Dendritic cell treated with granulocyte-macrophage colony-stimulating factor and Interleukin-4, amounts not matched to agents 40 ng/mL and 50 ng/mL, for 4 days (primary cell): ENCODE results near the gene BBS9.

Experiments
- H3K27ac Mint-ChIP-seq: one replicate; pipeline ENCODE4 v1.8.0; 2022; ENCODE audit warnings: mild to moderate bottlenecking, mixed read lengths
- H3K27me3 Mint-ChIP-seq: one replicate; pipeline ENCODE4 v1.8.0; 2022; ENCODE audit warnings: mild to moderate bottlenecking, mixed read lengths
- H3K36me3 Mint-ChIP-seq: one replicate; pipeline ENCODE4 v1.8.0; 2022; ENCODE audit warnings: low read depth, mixed read lengths
- H3K4me1 Mint-ChIP-seq: one replicate; pipeline ENCODE4 v1.8.0; 2022; ENCODE audit warnings: low read depth, mixed read lengths
- H3K4me3 Mint-ChIP-seq: one replicate; pipeline ENCODE4 v1.8.0; 2022; ENCODE audit warnings: mild to moderate bottlenecking, moderate library complexity, mixed read lengths
- H3K9me3 Mint-ChIP-seq: one replicate; pipeline ENCODE4 v1.8.0; 2022; ENCODE audit warnings: mixed read lengths
- intact Hi-C: fragments of 100-400 bp; cut with micrococcal nuclease; formaldehyde crosslinking; loops from one replicate; pipeline ENCODE4 v1.15.0; 2022

The BBS9 gene

DNA sequence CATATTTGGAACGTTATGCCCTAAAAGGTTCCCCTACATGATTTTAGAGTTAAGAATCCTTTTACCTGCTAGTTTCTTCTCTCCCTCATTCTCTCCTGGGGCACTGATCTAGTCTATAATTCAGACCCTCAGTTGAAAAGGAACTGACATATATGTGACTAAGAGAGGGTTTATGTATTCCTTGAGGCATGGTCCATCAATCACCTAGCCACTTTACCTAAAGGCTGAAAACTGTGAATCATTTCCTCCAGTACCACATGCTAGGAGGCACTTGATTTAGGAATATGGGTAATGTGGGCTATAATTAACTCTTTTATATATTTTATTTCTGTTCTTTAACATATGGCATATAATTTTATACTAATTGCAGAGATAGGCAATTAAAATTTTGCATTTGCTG is 303.5 kb downstream of the BBS9 start:
- Mint-ChIP-seq H3K4me3 (no peak overlapping the region), H3K27me3 (no peaks in the 10 kb centered on the region), H3K27ac (no peak overlapping the region), H3K4me1 (no peaks in the 10 kb centered on the region), H3K36me3 (no peaks in the 10 kb centered on the region), H3K9me3 (no peaks in the 10 kb centered on the region)
- intact Hi-C loops = no loop called here

DNA sequence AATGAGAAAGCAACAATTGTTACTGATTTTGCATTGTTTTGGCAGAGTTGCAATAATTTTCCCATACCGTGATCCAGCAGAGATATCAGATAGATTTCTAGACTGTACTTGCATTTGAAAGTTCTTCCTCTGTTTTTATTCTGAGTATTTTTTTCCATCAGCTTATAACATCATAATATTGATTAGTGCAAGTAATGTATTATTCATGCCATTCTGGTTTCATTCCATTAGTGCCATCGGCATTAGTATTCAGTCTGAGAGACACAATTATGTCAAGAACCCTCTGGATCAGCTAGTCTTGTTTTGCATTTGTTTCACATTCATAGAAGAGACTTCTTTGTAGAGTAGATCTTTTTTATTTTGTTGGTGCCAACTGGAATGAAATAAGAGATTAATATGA is 304.0 kb downstream of the BBS9 start:
- no peak overlapping the region for H3K4me3 Mint-ChIP-seq
- intact Hi-C loops = no loop called here
- H3K4me1 Mint-ChIP-seq = no peaks in the 10 kb centered on the region
- H3K36me3 Mint-ChIP-seq = no peaks in the 10 kb centered on the region
- H3K9me3 Mint-ChIP-seq = no peaks in the 10 kb centered on the region
- no peak overlapping the region for H3K27ac Mint-ChIP-seq
- H3K27me3 Mint-ChIP-seq = no peaks in the 10 kb centered on the region

- Mint-ChIP-seq H3K36me3 (no peaks in the 10 kb centered on the region), H3K27me3 (no peaks in the 10 kb centered on the region), H3K4me1 (no peaks in the 10 kb centered on the region), H3K4me3 (no peak overlapping the region), H3K27ac (no peak overlapping the region), H3K9me3 (no peaks in the 10 kb centered on the region)
- intact Hi-C loops = no loop called here
Observed at GRCh38 chr7:33444511-33444910, 315.1 kb downstream of the BBS9 start.

- no peaks in the 10 kb centered on the region for H3K9me3 Mint-ChIP-seq
- H3K4me1 Mint-ChIP-seq = no peaks in the 10 kb centered on the region
- H3K27me3 Mint-ChIP-seq = no peaks in the 10 kb centered on the region
- H3K27ac Mint-ChIP-seq = no peak overlapping the region
- intact Hi-C loops = no loop called here
- H3K36me3 Mint-ChIP-seq = no peaks in the 10 kb centered on the region
- H3K4me3 Mint-ChIP-seq = no peak overlapping the region
Observed at GRCh38 chr7:33446551-33446950, 317.2 kb downstream of the BBS9 start.

- Mint-ChIP-seq H3K27me3 (no peaks in the 10 kb centered on the region), H3K27ac (no peak overlapping the region), H3K4me1 (no peaks in the 10 kb centered on the region), H3K9me3 (no peaks in the 10 kb centered on the region), H3K36me3 (no peaks in the 10 kb centered on the region), H3K4me3 (no peak overlapping the region)
- intact Hi-C loops = no loop called here
Observed at GRCh38 chr7:33448035-33448434, 318.7 kb downstream of the BBS9 start.

- no peaks in the 10 kb centered on the region for H3K36me3 Mint-ChIP-seq
- H3K27ac Mint-ChIP-seq = no peak overlapping the region
- H3K27me3 Mint-ChIP-seq = no peaks in the 10 kb centered on the region
- intact Hi-C loops = no loop called here
- H3K4me3 Mint-ChIP-seq = no peak overlapping the region
- no peaks in the 10 kb centered on the region for H3K4me1 Mint-ChIP-seq
- no peaks in the 10 kb centered on the region for H3K9me3 Mint-ChIP-seq
Observed at GRCh38 chr7:33449847-33450246, 320.5 kb downstream of the BBS9 start.

DNA sequence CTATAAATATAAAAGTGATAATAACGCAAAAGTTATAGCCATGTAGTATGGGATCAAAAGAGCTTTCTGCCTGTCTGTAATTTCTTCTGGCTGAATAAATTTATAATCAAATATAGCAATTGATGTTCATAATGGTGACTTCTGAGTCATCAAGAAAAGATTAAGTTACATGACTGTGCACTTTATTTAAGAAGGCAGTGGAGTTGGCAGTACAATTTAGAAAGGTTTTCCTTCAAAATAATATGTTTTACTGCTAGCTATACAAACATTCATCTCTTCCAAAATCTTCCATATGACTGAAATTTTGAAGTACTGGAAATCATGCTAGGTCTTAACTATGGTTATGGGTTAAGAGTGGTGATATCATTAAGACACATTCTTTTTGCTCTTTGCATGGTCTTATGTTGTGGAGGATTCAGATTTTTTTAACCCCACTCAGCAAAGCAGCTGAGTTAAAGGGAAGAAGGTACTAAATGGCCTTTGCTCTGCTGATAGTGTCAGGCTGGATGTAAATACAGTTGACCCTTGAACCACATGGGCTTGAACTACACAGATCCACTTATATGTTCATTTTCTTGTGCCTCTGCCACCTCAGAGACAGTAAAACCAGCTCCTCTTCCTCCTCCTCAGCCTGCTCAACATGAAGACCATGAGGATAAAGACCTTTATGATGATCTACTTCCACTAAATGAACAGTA is 323.6 kb downstream of the BBS9 start:
- no peaks in the 10 kb centered on the region for H3K27me3 Mint-ChIP-seq
- H3K4me3 Mint-ChIP-seq = no peak overlapping the region
- no peak overlapping the region for H3K27ac Mint-ChIP-seq
- intact Hi-C loops = no loop called here
- no peaks in the 10 kb centered on the region for H3K36me3 Mint-ChIP-seq
- H3K9me3 Mint-ChIP-seq = no peaks in the 10 kb centered on the region
- no peaks in the 10 kb centered on the region for H3K4me1 Mint-ChIP-seq

DNA sequence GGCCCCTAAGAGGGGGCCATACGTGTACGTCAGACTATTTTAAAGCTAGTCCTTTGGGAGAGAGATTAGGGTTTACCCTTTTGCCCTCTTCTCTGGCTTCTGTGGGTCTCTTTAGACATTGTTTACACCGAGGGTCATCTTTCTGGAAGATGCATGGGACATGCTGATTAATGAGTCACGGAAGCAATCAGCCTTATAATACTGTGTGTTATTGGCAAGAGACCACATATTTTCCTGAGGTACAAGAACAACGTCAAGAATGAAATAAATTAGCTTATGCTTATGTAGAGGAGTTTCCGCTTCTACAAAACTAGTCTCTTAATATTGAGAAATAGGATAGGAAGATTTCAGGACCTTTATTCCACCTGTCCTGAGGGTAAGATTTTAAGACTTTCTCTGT is 327.7 kb downstream of the BBS9 start:
- Mint-ChIP-seq H3K9me3 (no peaks in the 10 kb centered on the region), H3K36me3 (no peaks in the 10 kb centered on the region)

DNA sequence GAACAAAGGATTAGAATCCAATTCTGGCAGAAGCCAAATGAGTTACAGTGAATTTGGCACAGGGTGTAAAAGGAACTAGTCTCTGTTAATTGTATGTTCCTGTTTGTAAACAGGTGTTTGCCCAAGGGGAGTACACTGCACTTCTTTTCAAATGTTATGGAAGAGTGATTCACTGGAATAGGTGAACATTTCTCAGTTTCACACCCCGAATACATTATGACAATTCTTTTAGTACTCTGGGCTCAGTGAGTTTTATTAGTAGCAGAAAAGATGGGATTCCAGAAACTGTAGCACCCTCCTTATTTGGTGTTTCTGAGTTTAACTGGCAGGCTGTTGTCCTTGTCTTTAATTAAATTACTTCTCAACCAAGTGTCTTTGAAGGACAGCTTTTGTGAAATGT is 329.2 kb downstream of the BBS9 start:
- intact Hi-C loops = no loop called here
- no peaks in the 10 kb centered on the region for H3K4me1 Mint-ChIP-seq
- H3K4me3 Mint-ChIP-seq = no peak overlapping the region

More for the DNA sequence above, 327.7 kb downstream of the BBS9 start:
- H3K4me1 Mint-ChIP-seq = no peaks in the 10 kb centered on the region
- H3K4me3 Mint-ChIP-seq = no peak overlapping the region
- no peak overlapping the region for H3K27ac Mint-ChIP-seq
- intact Hi-C loops = no loop called here
- H3K27me3 Mint-ChIP-seq = no peaks in the 10 kb centered on the region

DNA sequence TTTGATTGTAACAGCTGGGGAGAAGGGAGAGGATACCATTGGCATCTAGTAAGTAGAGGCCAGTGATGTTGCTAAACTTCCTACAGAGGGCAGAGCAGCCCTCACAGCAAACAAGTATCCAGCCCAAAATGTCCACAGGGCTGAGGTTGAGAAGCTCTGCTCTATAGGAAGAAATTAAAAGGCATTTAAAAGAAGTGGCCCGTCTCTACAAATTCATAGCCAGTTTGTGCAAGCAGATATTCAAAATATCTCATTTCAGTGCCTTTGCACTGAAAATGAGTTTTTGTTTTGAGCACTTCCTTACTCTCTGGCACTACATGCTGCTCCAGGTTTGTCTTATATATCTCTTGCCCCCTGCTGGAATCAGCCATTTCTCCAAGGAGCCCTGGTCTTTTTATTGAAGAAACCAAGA is 330.0 kb downstream of the BBS9 start:
- H3K9me3 Mint-ChIP-seq = no peaks in the 10 kb centered on the region
- H3K36me3 Mint-ChIP-seq = no peaks in the 10 kb centered on the region
- no peak overlapping the region for H3K4me3 Mint-ChIP-seq
- no peak overlapping the region for H3K27ac Mint-ChIP-seq
- intact Hi-C loops = no loop called here
- no peaks in the 10 kb centered on the region for H3K4me1 Mint-ChIP-seq
- H3K27me3 Mint-ChIP-seq = no peaks in the 10 kb centered on the region

More for the DNA sequence above, 329.2 kb downstream of the BBS9 start:
- Mint-ChIP-seq H3K36me3 (no peaks in the 10 kb centered on the region), H3K9me3 (no peaks in the 10 kb centered on the region), H3K27me3 (no peaks in the 10 kb centered on the region), H3K27ac (no peak overlapping the region)

- Mint-ChIP-seq H3K36me3 (no peaks in the 10 kb centered on the region), H3K4me3 (no peak overlapping the region), H3K9me3 (no peaks in the 10 kb centered on the region), H3K27ac (no peak overlapping the region), H3K27me3 (no peaks in the 10 kb centered on the region), H3K4me1 (no peaks in the 10 kb centered on the region)
- intact Hi-C loops = no loop called here
Observed at GRCh38 chr7:33463131-33463530, 333.8 kb downstream of the BBS9 start.

GRCh38 chr7:33466203-33466602 is 336.8 kb downstream of the BBS9 start:
- Mint-ChIP-seq H3K4me3 (no peak overlapping the region), H3K4me1 (no peaks in the 10 kb centered on the region), H3K27me3 (no peaks in the 10 kb centered on the region), H3K9me3 (no peaks in the 10 kb centered on the region), H3K36me3 (no peaks in the 10 kb centered on the region), H3K27ac (no peak overlapping the region)
- intact Hi-C loops = no loop called here

- no peaks in the 10 kb centered on the region for H3K27me3 Mint-ChIP-seq
- no peaks in the 10 kb centered on the region for H3K9me3 Mint-ChIP-seq
- H3K36me3 Mint-ChIP-seq = no peaks in the 10 kb centered on the region
- H3K4me1 Mint-ChIP-seq = no peaks in the 10 kb centered on the region
- intact Hi-C loops = no loop called here
- H3K4me3 Mint-ChIP-seq = no peak overlapping the region
- H3K27ac Mint-ChIP-seq = no peak overlapping the region
Observed at GRCh38 chr7:33471636-33472242, 342.4 kb downstream of the BBS9 start.

- intact Hi-C loops = no loop called here
- Mint-ChIP-seq H3K4me1 (no peaks in the 10 kb centered on the region), H3K9me3 (no peaks in the 10 kb centered on the region), H3K36me3 (no peaks in the 10 kb centered on the region), H3K27me3 (no peaks in the 10 kb centered on the region), H3K4me3 (no peak overlapping the region), H3K27ac (no peak overlapping the region)
Observed at GRCh38 chr7:33472348-33473025, 343.1 kb downstream of the BBS9 start.
